Epithelial cell of proximal tubule (primary cell): ENCODE data around the gene ETNK1. TPM values are rescaled to one million over a fixed set of nuclear protein-coding genes. Genes with fewer than 3 reads are reported as not detected.

ENCODE experiments used
- DNase-seq: peaks from one replicate; pipeline ENCODE4 v3.0.0-alpha.2; 2011; ENCODE audit warnings: low read depth
- H3K4me3 ChIP-seq: 2 replicates; pipeline ENCODE4 v1.5.1; 2011; ENCODE audit warnings: low read depth, mild to moderate bottlenecking, low read length
- total RNA-seq: library from RNA; depleted of rRNA; stranded (reverse); fragments of >200 nt; gene quantifications from 2 replicates; pipeline ENCODE4 v1.2.3, GENCODE V29; 2015
- TF ChIP-seq, protein P1 (sequence below): conservative IDR thresholded peaks from 2 replicates; pipeline ENCODE4 v1.5.1; 2012; ENCODE audit warnings: low read depth, mild to moderate bottlenecking, low read length

ETNK1 gene
- total RNA-seq, 1 donor from 2014 or later, result 24.4 TPM

DNA sequence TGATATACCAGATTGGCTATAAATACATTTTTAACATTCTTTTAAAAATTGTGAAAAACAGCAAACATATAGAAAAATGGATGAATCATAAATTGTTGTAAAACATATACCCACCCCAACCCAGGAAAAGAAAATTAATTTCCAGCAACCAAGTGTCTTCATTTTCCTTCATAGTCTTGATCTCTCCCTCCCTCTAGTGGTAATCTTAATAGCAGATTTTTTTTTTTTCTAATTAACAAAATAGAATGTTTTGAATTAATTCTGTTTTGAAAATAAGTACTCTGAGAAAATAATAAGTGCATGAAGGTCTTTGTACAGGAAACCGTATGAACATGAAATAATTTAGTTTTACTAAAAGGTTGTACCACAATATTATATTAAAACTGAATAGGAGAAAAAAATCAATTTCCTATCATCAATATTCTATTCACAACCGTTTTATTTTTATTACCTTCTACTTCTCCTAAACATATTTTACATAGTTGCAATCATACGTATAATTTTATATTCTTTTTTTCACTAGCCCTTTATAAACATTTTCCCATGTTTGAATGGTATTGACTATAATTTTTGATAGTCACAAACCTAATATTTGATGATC, 7.0 kb downstream of the ETNK1 start:
- no peak overlapping the region for H3K4me3 ChIP-seq
- TF ChIP-seq, protein P1, sequence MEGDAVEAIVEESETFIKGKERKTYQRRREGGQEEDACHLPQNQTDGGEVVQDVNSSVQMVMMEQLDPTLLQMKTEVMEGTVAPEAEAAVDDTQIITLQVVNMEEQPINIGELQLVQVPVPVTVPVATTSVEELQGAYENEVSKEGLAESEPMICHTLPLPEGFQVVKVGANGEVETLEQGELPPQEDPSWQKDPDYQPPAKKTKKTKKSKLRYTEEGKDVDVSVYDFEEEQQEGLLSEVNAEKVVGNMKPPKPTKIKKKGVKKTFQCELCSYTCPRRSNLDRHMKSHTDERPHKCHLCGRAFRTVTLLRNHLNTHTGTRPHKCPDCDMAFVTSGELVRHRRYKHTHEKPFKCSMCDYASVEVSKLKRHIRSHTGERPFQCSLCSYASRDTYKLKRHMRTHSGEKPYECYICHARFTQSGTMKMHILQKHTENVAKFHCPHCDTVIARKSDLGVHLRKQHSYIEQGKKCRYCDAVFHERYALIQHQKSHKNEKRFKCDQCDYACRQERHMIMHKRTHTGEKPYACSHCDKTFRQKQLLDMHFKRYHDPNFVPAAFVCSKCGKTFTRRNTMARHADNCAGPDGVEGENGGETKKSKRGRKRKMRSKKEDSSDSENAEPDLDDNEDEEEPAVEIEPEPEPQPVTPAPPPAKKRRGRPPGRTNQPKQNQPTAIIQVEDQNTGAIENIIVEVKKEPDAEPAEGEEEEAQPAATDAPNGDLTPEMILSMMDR, result peak; percentile 64
- DNase-seq, result no peak

DNA sequence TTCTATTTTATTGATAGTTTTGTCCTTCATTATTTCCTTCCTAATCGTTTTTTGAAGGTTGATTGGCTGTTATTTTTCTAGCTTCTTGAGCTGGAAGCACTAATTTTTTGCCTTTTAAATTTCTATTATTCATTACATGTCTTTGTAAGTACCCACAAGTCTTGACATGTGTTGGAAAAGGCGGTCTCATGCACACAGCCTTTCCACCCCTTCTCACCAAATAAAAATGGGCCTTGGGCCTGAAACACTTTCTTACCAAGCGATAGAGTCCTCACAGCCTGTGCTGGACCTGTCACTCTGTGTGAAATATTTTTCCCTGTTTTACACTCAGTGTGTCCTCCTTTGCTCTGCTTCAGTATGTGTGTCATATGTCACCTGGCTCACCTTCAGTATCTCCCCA, 9.9 kb downstream of the ETNK1 start:
- H3K4me3 ChIP-seq, result no peak overlapping the region
- TF ChIP-seq, protein P1, result no peak
- DNase-seq, result no peak

DNA sequence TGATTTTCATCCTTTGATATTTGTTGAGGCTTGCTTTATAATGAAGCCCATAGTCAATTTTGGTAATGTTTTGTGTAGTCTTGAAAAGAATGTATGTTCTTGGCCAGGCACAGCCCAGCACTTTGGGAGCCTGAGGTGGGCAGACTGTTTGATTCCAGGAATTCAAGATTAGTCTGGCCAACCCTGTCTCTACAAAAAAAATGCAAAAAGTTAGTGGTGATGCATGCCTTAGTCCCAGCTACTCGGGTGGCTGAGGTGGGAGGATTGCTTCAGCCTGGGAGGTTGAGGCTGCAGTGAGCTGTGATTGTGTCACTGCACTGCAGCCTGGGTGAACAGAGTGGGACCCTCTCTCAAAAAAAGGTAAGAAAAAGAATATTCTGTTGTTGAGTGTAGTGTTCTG, 10.8 kb downstream of the ETNK1 start:
- no peak overlapping the region for H3K4me3 ChIP-seq
- TF ChIP-seq, protein P1, result no peak
- DNase-seq, result no peak

DNA sequence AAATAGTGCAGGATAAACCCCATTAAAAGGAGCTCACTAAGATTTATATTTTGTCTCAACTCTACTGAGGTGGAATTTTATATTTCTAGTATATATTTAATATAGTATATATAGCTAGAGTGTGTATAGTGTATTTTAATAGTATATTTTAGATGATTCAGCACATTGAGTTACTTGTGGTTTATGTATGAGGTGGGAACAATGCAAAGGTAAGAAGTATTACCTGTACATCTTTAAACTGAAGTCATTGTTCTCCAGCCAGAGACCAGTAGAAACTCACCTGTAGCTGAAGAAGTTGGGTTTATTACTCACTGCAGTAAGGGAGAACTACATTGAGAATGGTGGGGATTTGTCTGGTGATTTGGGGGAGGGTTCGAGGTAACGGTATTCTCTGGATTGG, 15.9 kb downstream of the ETNK1 start:
- no peak for DNase-seq
- TF ChIP-seq, protein P1, result no peak

DNA sequence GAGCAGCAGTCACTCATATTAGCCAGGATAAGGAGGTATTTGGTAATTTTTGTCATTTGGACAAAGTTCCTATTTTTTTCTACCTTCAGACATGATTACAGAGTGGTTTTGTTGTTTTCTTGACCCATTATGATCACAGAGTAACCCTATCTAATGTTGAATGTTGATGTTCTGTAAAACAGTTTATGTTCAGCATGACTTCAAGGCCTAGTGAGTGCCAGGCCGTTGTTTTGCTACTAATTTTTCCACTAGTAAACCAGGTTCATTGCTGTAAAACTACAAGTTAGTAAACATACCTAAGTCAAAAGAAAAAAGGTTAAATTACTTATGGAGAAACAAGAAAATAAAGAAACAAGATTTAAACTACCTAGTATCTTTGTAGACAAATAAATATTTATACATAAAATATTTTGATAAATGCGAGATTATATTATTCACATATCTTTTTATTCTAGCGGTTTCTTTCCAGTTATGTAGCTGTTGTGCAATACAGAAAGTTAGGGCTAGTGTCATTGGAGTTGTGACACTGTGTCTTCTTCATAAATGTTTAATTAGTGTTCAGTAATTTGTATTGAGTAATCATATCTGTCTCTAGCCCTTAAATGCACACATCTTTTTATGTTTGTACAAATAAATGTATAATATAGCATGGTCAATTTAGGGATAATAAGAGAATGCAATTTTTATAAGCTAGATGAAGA, 16.5 kb downstream of the ETNK1 start:
- H3K4me3 ChIP-seq, result no peak overlapping the region
- TF ChIP-seq, protein P1, result no peak
- DNase-seq, result no peak

More for the DNA sequence above, 15.9 kb downstream of the ETNK1 start:
- H3K4me3 ChIP-seq, result no peak overlapping the region

DNA sequence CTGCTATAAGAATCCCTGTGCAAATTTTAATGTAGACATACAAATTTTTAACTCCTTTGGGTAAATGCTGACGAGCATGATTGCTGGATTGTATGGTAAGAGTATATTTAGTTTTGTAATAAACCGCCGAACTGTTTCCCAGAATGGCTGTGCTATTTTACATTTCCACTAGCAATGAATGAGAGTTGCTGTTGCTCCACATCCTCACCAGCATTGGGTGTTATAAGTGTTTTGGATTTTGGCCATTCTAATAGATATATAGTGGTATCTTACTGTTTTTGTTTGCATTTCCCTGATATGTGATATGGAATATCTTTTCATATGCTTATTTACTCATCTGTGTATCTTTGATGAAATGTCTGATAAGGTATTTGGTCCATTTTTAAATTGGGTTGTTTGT, 23.7 kb downstream of the ETNK1 start:
- TF ChIP-seq, protein P1, result no peak
- DNase-seq, result no peak
- no peak overlapping the region for H3K4me3 ChIP-seq

DNA sequence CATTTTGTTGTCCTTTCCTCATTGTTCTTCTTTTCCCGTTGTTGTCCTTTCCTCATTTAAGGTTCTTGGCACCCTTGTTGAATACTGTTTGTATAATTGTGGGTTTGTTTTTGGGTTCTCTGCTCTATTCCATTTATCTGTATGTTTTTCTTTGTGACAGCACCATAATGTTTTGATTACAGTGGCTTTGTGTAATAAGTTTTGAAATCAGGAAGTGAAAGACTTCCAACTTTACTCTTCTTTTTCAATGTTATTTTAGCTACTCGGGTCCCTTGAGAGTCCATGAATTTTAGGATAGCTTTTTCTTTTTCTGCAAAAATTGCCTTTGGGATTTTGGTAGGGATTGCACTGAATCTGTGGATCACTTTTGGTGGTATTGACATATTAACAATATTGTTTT, 28.1 kb downstream of the ETNK1 start:
- no peak overlapping the region for H3K4me3 ChIP-seq
- TF ChIP-seq, protein P1, result no peak

More for the DNA sequence above, 28.1 kb downstream of the ETNK1 start:
- DNase-seq, result no peak
